ENCODE data around the gene SDHB.

Gene SDHB

GRCh38 chr1:17053685-17054410 lies at the start of gene SDHB:
Gene SDHB (minus strand): TSS chr1:17054032. CDS start chr1:17054019, 13 bp downstream.
- DNase-seq (ENCODE audit: low spot score) = peak; percentile 99

- DNase-seq (ENCODE audit: low spot score) = no peak
Measured at GRCh38 chr1:17102232-17102631, 48.4 kb upstream of the SDHB start.

GRCh38 chr1:17101261-17101660 lies 47.4 kb upstream of the SDHB start:
- no peak for DNase-seq (ENCODE audit: low spot score)

- DNase-seq (ENCODE audit: low spot score) = no peak
Measured at GRCh38 chr1:17099616-17100340, 45.9 kb upstream of the SDHB start.

- DNase-seq (ENCODE audit: low spot score) = peak; percentile 40
Measured at GRCh38 chr1:17098446-17099317, 44.9 kb upstream of the SDHB start.

GRCh38 chr1:17097787-17098186 lies 44.0 kb upstream of the SDHB start:
- DNase-seq (ENCODE audit: low spot score) = no peak

- DNase-seq (ENCODE audit: low spot score) = no peak
Measured at GRCh38 chr1:17097147-17097546, 43.3 kb upstream of the SDHB start.

GRCh38 chr1:17096584-17096983 lies 42.8 kb upstream of the SDHB start:
- DNase-seq (ENCODE audit: low spot score) = no peak

- DNase-seq (ENCODE audit: low spot score) = no peak
Measured at GRCh38 chr1:17095141-17095540, 41.3 kb upstream of the SDHB start.

GRCh38 chr1:17094664-17095063 lies 40.8 kb upstream of the SDHB start:
- peak; percentile 39 for DNase-seq (ENCODE audit: low spot score)

GRCh38 chr1:17093822-17094393 lies 40.1 kb upstream of the SDHB start:
- no peak for DNase-seq (ENCODE audit: low spot score)

GRCh38 chr1:17091252-17091651 lies 37.4 kb upstream of the SDHB start:
- peak; percentile 33 for DNase-seq (ENCODE audit: low spot score)

GRCh38 chr1:17089506-17089905 lies 35.7 kb upstream of the SDHB start:
- no peak for DNase-seq (ENCODE audit: low spot score)

- DNase-seq (ENCODE audit: low spot score) = no peak
Measured at GRCh38 chr1:17086751-17087150, 32.9 kb upstream of the SDHB start.

GRCh38 chr1:17084787-17085186 lies 31.0 kb upstream of the SDHB start:
- no peak for DNase-seq (ENCODE audit: low spot score)

- DNase-seq (ENCODE audit: low spot score) = no peak
Measured at GRCh38 chr1:17082761-17083160, 28.9 kb upstream of the SDHB start.

GRCh38 chr1:17081439-17081838 lies 27.6 kb upstream of the SDHB start:
- no peak for DNase-seq (ENCODE audit: low spot score)

- DNase-seq (ENCODE audit: low spot score) = no peak
Measured at GRCh38 chr1:17080880-17081279, 27.0 kb upstream of the SDHB start.

- DNase-seq (ENCODE audit: low spot score) = no peak
Measured at GRCh38 chr1:17080085-17080759, 26.4 kb upstream of the SDHB start.

GRCh38 chr1:17078991-17079868 lies 25.4 kb upstream of the SDHB start:
- DNase-seq (ENCODE audit: low spot score) = no peak

Data from AG20443 (cell line).